Prostate gland (tissue), 2 donors: ENCODE results near the gene NR1D1. TPM values are rescaled to one million over a fixed set of nuclear protein-coding genes. Genes with fewer than 3 reads are reported as not detected.

ENCODE experiments used
- DNase-seq: peaks from one replicate; pipeline ENCODE4 v3.0.0-alpha.2; 2019; ENCODE audit warnings: low spot score
- H3K27ac ChIP-seq, 2 donors: fragments of 200-600 bp; sonication (generic); 2 replicates each; pipeline ENCODE4 v1.5.1; 2017 to 2019
- H3K27me3 ChIP-seq: fragments of 200-600 bp; sonication (generic); replicated peaks from 2 replicates; pipeline ENCODE4 v1.5.1; 2019; ENCODE audit not compliant: insufficient read depth
- H3K36me3 ChIP-seq, 2 donors: fragments of 200-600 bp; sonication (generic); 1 replicate in 1 of 2; 2 replicates in 1 of 2; pipeline versions ENCODE4 v1.5.1 to v1.8.1; 2017 to 2019
- H3K4me1 ChIP-seq: fragments of 200-600 bp; sonication (generic); replicated peaks from 2 replicates; pipeline ENCODE4 v1.5.1; 2019
- H3K4me3 ChIP-seq, 2 donors: fragments of 200-600 bp; sonication (generic); 2 replicates each; pipeline ENCODE4 v1.5.1; 2017 to 2019
- H3K9me3 ChIP-seq: fragments of 200-600 bp; sonication (generic); 2 replicates; pipeline ENCODE4 v1.5.1; 2017
- POLR2A ChIP-seq: fragments of 450-650 bp; IDR thresholded peaks from one replicate; pipeline ENCODE4 v1.6.1; 2016; ENCODE audit warnings: antibody characterized with exemption, mild to moderate bottlenecking
- POLR2AphosphoS5 ChIP-seq: sonication (generic); formaldehyde crosslinking; IDR thresholded peaks from one replicate; pipeline ENCODE4 v1.6.1; 2017; ENCODE audit warnings: antibody characterized with exemption
- WGBS: methylation state at CpG from one replicate; pipeline ENCODE4 v1.1.5; 2018; 5-methylcytosine and 5-hydroxymethylcytosine counted together
- intact Hi-C: fragments of 100-400 bp; cut with DNase I; formaldehyde crosslinking; loops from one replicate; pipeline ENCODE4 v1.14.2; 2022
- total RNA-seq, 2 donors: library from RNA; depleted of rRNA; stranded (reverse); fragments of >200 nt; gene quantifications; one replicate each; pipeline ENCODE4 v1.1.0, GENCODE V29; 2016
- TF ChIP-seq, protein P1 (sequence below), 4 experiments: fragments of 200-600 bp in 2 of 4; fragments of 450-650 bp in 2 of 4; sonication (generic) in 2 of 4; IDR thresholded peaks; 1 replicate in 3 of 4; 2 replicates in 1 of 4; pipeline ENCODE4 v1.5.1; 2016 to 2019; ENCODE audit warnings: antibody characterized with exemption in 4 of 4, mild to moderate bottlenecking in 2 of 4, moderate library complexity in 2 of 4

Gene NR1D1
- total RNA-seq, 2 donors from 2014 or later, result 10.7 to 35.2 TPM

DNA sequence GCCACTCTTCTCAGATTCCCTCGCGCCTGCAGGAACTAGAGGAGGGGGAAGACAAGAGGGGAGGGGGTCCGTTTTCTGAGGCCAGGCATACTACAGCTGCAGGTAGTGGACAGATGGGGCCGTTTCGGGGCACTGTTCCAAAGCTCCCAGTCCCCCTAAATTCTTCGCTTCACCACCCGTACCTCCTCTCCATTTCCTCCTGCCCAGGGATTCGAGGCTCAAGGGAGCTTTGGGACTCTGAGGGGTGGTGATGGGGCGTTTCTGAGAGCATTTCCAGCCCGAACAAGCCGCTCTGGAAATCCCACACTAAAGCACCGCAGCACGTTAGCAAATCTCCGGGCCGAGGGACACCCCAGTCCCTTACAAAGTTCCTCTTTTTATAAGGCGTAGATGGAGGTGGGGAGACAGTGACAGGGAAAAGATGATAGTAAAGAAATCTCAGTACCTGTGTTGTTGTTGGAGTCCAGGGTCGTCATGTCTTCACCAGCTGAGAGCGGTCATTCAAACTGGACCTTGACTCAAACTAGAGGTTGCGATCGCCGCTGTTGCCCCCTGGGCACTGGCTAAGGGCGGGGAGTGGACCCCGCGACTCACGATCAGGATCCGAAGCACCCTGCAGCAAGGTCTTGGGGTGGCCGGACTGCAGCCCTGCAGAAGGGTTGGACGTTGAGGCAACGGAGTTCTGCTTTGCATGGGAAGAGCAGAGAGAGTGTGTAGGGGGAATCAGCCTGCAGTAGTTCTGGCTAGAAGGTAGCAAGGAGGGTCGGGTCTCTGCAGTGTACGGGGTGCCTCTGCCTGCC lies 570 bp downstream of the NR1D1 start:
- WGBS, result 2% methylated on average over 31 of the region's 31 CpGs
- no peak for TF ChIP-seq POLR2AphosphoS5
- no peak for TF ChIP-seq POLR2A
- TF ChIP-seq, protein P1, sequence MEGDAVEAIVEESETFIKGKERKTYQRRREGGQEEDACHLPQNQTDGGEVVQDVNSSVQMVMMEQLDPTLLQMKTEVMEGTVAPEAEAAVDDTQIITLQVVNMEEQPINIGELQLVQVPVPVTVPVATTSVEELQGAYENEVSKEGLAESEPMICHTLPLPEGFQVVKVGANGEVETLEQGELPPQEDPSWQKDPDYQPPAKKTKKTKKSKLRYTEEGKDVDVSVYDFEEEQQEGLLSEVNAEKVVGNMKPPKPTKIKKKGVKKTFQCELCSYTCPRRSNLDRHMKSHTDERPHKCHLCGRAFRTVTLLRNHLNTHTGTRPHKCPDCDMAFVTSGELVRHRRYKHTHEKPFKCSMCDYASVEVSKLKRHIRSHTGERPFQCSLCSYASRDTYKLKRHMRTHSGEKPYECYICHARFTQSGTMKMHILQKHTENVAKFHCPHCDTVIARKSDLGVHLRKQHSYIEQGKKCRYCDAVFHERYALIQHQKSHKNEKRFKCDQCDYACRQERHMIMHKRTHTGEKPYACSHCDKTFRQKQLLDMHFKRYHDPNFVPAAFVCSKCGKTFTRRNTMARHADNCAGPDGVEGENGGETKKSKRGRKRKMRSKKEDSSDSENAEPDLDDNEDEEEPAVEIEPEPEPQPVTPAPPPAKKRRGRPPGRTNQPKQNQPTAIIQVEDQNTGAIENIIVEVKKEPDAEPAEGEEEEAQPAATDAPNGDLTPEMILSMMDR (IDR thresholded peaks at IDR 0.05), result no peak
- no peak for DNase-seq
- Histone ChIP-seq H3K4me3 (peak overlapping the region; percentile 54 to 65), H3K27ac (peak overlapping the region; percentile 88 to 95), H3K27me3 (no peaks in the 10 kb centered on the region), H3K9me3 (no peaks in the 10 kb centered on the region), H3K4me1 (no peaks in the 10 kb centered on the region), H3K36me3 (peaks cover 0 to 5% of the 10 kb centered on the region in 2 donors)
- intact Hi-C loops, result loop anchor here (5.0 kb wide), 1 partner anchor 38 kb away; the partner anchor contains the start of gene THRA

DNA sequence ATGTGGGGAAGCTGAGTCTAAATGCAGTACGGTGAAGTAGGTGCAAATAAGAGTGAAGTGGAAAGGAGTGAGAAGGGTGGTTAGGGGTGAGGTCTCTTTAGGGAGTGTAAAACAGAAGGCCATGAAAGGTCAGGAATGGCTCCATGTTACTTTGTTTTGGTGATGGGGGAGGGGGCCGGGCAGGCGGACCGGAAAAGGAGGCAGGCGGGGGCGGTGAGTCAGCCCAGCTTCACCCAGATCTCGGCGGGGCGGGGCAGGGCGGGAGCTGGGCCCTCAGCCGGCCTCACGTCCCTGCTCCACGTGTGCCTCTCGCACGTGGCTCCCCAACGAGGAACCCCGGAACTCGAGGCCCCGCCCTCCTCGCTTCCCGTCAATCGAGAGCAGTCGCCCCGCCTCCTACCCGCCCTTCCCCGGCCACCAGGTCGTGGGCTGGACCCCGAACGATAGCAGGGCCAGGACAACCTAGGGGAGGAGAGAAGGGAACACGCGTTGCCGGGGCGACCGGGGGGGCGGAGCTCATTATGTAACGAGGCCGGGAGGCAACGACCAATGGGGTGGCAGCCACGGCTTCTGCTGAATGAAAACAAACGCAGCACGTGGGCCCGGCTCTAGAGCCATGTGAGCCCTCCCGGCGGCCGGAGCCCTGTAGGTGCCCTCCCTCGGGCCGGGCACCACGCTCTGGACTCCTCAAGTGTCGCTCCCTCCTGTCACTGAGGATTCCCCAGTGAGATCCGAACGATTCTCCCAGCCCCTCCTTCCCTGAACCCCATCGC lies 1.4 kb downstream of the NR1D1 start:
- Histone ChIP-seq H3K27ac (peak overlapping the region; percentile 88 to 95), H3K4me1 (no peaks in the 10 kb centered on the region), H3K4me3 (peak overlapping the region; percentile 54 to 65), H3K9me3 (no peaks in the 10 kb centered on the region), H3K36me3 (peaks cover 0 to 5% of the 10 kb centered on the region in 2 donors), H3K27me3 (no peaks in the 10 kb centered on the region)
- TF ChIP-seq POLR2AphosphoS5 (peak; percentile 99), POLR2A (peak; percentile 89)
- TF ChIP-seq, protein P1 (IDR thresholded peaks at IDR 0.05), result no peak
- intact Hi-C loops, result loop anchor here (5.0 kb wide), 1 partner anchor 37 kb away; the partner anchor contains the start of gene THRA
- peak; percentile 99 for DNase-seq
- WGBS, result 2% methylated on average over 52 of the region's 52 CpGs

DNA sequence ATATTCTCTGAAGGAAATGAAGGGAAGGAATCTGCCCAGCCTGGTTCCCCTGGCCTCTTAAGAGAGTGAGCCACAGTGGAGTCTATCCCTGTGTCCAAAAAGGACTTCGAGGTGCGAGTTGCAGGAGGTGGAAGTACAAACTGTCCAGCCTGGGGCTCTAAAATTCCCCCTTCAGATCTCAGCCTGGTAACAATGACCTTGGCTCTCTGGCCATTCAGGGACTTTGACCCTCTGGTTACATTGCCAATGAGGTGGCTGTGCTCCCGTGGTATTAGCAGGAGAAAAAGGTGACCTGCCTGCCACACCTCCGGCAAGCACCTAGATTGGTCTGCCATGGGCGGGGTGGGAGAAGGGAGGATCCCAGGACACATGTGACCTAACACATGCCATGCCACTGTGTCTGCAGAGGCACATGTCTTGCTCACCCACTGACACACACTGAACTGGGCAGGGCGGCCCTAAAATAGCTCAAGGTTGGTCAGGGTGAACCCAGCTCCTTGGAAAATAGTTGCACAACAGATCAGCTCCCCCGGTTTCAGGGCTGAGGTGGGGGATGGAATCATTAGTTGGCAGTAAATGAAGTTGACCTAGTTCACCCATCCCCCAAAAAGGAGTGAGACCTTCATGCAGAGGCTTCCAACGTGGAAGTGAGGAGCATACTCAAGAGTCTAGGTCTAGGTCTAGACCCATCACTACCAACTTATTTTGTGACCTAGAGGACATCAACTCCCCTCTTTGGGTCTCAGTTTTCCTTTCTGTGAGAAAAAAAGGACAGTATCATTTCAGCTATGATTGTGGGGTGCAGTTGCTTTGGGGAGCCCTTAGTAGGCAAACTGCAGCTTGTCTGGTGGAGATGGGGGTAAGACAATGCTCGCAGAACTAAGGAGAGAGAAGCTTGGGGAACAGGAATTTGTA lies 2.2 kb downstream of the NR1D1 start:
- peak overlapping the region; percentile 88 to 95 for H3K27ac ChIP-seq
- peak; percentile 54 for DNase-seq
- intact Hi-C loops, result loop anchor here (5.0 kb wide), 1 partner anchor 36 kb away; the partner anchor contains the start of gene THRA
- no peaks in the 10 kb centered on the region for H3K27me3 ChIP-seq
- H3K9me3 ChIP-seq, result no peaks in the 10 kb centered on the region
- 39% methylated on average over 9 of the region's 9 CpGs for WGBS
- TF ChIP-seq, protein P1 (IDR thresholded peaks at IDR 0.05), result no peak
- peak; percentile 12 for TF ChIP-seq POLR2A
- peak; percentile 52 for TF ChIP-seq POLR2AphosphoS5
- no peaks in the 10 kb centered on the region for H3K4me1 ChIP-seq
- peak overlapping the region; percentile 54 to 65 for H3K4me3 ChIP-seq
- H3K36me3 ChIP-seq, result peaks cover 3 to 12% of the 10 kb centered on the region in 2 donors

DNA sequence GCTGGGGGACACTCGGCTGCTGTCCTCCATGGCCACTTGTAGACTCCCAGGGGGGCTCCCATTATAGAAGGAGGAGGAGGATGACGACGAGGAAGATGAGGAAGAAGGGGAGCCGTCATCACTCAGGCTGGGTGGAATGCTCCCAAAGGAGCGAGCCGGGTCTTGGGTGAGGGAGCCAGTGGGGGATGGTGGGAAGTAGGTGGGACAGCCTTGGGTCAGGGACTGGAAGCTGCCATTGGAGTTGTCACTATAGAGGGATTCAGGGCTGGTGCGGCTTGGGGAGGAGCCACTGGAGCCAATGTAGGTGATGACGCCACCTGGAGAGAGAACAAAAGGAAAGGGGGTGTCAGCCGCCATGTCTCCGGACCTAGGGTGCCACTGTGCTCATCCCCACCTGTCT lies 3.3 kb downstream of the NR1D1 start:
- 70% methylated on average over 10 of the region's 10 CpGs for WGBS
- no peaks in the 10 kb centered on the region for H3K4me1 ChIP-seq
- DNase-seq, result no peak
- H3K4me3 ChIP-seq, result no peak overlapping the region
- TF ChIP-seq POLR2AphosphoS5 (no peak), POLR2A (no peak)
- TF ChIP-seq, protein P1 (IDR thresholded peaks at IDR 0.05), result no peak
- H3K27ac ChIP-seq, result peak overlapping the region; percentile 88 to 95
- peaks cover 3 to 20% of the 10 kb centered on the region in 2 donors for H3K36me3 ChIP-seq
- intact Hi-C loops, result loop anchor here (5.0 kb wide), 1 partner anchor 35 kb away; the partner anchor contains the start of gene THRA
- H3K9me3 ChIP-seq, result no peaks in the 10 kb centered on the region
- no peaks in the 10 kb centered on the region for H3K27me3 ChIP-seq
